Duodenal mucosa (tissue), 2 donors: Measurements from ENCODE around the gene ACSL5.

Experiments used
- H3K27ac ChIP-seq: one replicate; pipeline ENCODE4 v1.7.0; 2013; ENCODE audit warnings: low read depth, low read length
- H3K27me3 ChIP-seq, 2 donors: one replicate each; pipeline ENCODE4 v1.7.0; 2013; ENCODE audit warnings: low read length in 2 of 2, control low read depth in 1 of 2; ENCODE audit not compliant: insufficient read depth in 2 of 2, control insufficient read depth in 1 of 2
- H3K36me3 ChIP-seq, 2 donors: one replicate each; pipeline ENCODE4 v1.7.0; 2013; ENCODE audit warnings: low read length in 2 of 2, control low read depth in 1 of 2; ENCODE audit not compliant: insufficient read depth in 2 of 2, control insufficient read depth in 1 of 2
- H3K4me1 ChIP-seq, 2 donors: one replicate each; pipeline ENCODE4 v1.7.0; 2013; ENCODE audit warnings: low read length in 2 of 2, control low read depth in 1 of 2; ENCODE audit not compliant: insufficient read depth in 2 of 2, control insufficient read depth in 1 of 2
- H3K4me3 ChIP-seq, 2 donors: one replicate each; pipeline ENCODE4 v1.7.0; 2013; ENCODE audit warnings: low read length in 2 of 2, low read depth in 1 of 2
- H3K9ac ChIP-seq, 2 donors: one replicate each; pipeline ENCODE4 v1.7.0; 2013; ENCODE audit warnings: low read length in 2 of 2, low read depth in 1 of 2
- H3K9me3 ChIP-seq, 2 donors: one replicate each; pipeline ENCODE4 v1.7.0; 2013; ENCODE audit warnings: low read length in 2 of 2, control low read depth in 1 of 2; ENCODE audit not compliant: control insufficient read depth in 1 of 2

Gene ACSL5

DNA sequence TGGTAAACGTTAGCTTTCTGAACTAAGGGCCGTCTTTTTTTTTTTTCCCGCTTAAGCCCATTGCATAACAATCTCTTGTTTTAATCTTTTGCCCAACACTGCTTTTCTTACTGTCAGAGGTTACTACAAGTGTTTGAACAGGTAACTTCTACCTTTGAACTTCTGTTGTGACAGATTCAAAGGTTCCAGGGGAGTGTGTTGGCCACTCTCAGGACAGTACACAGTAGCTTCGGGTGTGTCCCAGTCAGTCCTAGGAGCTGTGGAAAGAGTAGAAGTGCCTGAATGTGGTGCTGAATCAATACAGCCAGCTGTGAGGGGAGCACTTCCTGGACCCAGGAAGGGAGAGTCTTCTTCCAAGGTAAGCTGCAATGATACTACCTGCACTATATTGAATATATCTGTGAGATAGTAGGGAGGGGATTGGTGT is at the start of gene ACSL5:
ACSL5 (plus strand) TSS at position 205 of the 427 bp plus-strand sequence. CDS start 20,831 bp downstream, outside the sequence.
- H3K36me3 ChIP-seq: peaks cover 0 to 5% of the 10 kb centered on the region in 2 donors
- peak within 1 kb of the TSS; percentile 87 for H3K27ac ChIP-seq
- no peaks in the 10 kb centered on the region for H3K27me3 ChIP-seq
- H3K4me3 ChIP-seq: peak within 1 kb of the TSS; percentile 88 to 91
- H3K9me3 ChIP-seq: no peaks in the 10 kb centered on the region
- H3K4me1 ChIP-seq: peaks cover 25 to 30% of the 10 kb centered on the region in 2 donors
- peak within 1 kb of the TSS; percentile 97 to 99 for H3K9ac ChIP-seq

GRCh38 chr10:112327678-112328077 is 46.2 kb upstream of the ACSL5 start:
- H3K4me1 ChIP-seq: peaks cover 24 to 27% of the 10 kb centered on the region in 2 donors
- H3K9ac ChIP-seq: no peak overlapping the region
- no peaks in the 10 kb centered on the region for H3K9me3 ChIP-seq
- no peaks in the 10 kb centered on the region for H3K36me3 ChIP-seq
- no peaks in the 10 kb centered on the region for H3K27me3 ChIP-seq
- no peak overlapping the region for H3K27ac ChIP-seq
- no peak overlapping the region for H3K4me3 ChIP-seq

GRCh38 chr10:112330162-112330561 is 43.8 kb upstream of the ACSL5 start:
- Histone ChIP-seq H3K27me3 (no peaks in the 10 kb centered on the region), H3K27ac (no peak overlapping the region), H3K4me1 (peaks cover 44 to 49% of the 10 kb centered on the region in 2 donors), H3K4me3 (no peak overlapping the region), H3K9ac (no peak overlapping the region), H3K9me3 (no peaks in the 10 kb centered on the region), H3K36me3 (no peaks in the 10 kb centered on the region)

- Histone ChIP-seq H3K27me3 (no peaks in the 10 kb centered on the region), H3K36me3 (no peaks in the 10 kb centered on the region), H3K9ac (no peak overlapping the region), H3K9me3 (no peaks in the 10 kb centered on the region), H3K4me3 (no peak overlapping the region), H3K27ac (no peak overlapping the region), H3K4me1 (peaks cover 50 to 54% of the 10 kb centered on the region in 2 donors)
These were observed 43.2 kb upstream of the ACSL5 start for GRCh38 chr10:112330607-112331160.

DNA sequence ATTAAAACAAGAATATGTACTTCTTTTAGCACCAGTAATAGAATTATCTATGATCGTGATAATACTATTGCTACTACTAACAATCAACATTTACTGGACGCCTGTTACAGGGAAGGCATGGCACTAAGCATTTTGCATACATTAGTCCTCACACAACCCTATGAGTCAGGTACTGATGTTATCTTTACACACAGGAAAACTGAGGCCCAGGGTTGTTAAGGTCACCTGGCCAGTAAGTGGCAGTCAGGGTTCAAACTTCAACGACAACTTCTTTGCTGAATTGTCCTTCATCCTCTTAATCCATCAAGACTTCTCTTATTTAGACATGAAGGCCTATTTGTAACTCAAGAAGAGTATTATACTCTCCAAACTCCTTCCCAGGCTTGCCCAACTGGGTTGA is 41.9 kb upstream of the ACSL5 start:
- no peaks in the 10 kb centered on the region for H3K36me3 ChIP-seq
- H3K27me3 ChIP-seq: no peaks in the 10 kb centered on the region
- H3K4me1 ChIP-seq: peaks cover 58 to 63% of the 10 kb centered on the region in 2 donors
- H3K27ac ChIP-seq: peak overlapping the region; percentile 15
- no peak overlapping the region for H3K9ac ChIP-seq
- no peak overlapping the region for H3K4me3 ChIP-seq
- no peaks in the 10 kb centered on the region for H3K9me3 ChIP-seq

- Histone ChIP-seq H3K4me3 (peak overlapping the region in 1 of 2 donors; percentile 20), H3K9ac (no peak overlapping the region)
These were observed 41.2 kb upstream of the ACSL5 start for GRCh38 chr10:112332509-112333228.

GRCh38 chr10:112333452-112333851 is 40.5 kb upstream of the ACSL5 start:
- Histone ChIP-seq H3K4me1 (peaks cover 63 to 65% of the 10 kb centered on the region in 2 donors), H3K4me3 (peak overlapping the region in 1 of 2 donors; percentile 44), H3K36me3 (no peaks in the 10 kb centered on the region), H3K9me3 (no peaks in the 10 kb centered on the region), H3K27me3 (no peaks in the 10 kb centered on the region), H3K9ac (peak overlapping the region; percentile 5 to 17), H3K27ac (peak overlapping the region; percentile 59)

More at GRCh38 chr10:112332509-112333228, 41.2 kb upstream of the ACSL5 start:
- H3K4me1 ChIP-seq: peaks cover 63 to 64% of the 10 kb centered on the region in 2 donors
- H3K36me3 ChIP-seq: no peaks in the 10 kb centered on the region
- peak overlapping the region; percentile 28 for H3K27ac ChIP-seq
- H3K9me3 ChIP-seq: no peaks in the 10 kb centered on the region
- no peaks in the 10 kb centered on the region for H3K27me3 ChIP-seq

DNA sequence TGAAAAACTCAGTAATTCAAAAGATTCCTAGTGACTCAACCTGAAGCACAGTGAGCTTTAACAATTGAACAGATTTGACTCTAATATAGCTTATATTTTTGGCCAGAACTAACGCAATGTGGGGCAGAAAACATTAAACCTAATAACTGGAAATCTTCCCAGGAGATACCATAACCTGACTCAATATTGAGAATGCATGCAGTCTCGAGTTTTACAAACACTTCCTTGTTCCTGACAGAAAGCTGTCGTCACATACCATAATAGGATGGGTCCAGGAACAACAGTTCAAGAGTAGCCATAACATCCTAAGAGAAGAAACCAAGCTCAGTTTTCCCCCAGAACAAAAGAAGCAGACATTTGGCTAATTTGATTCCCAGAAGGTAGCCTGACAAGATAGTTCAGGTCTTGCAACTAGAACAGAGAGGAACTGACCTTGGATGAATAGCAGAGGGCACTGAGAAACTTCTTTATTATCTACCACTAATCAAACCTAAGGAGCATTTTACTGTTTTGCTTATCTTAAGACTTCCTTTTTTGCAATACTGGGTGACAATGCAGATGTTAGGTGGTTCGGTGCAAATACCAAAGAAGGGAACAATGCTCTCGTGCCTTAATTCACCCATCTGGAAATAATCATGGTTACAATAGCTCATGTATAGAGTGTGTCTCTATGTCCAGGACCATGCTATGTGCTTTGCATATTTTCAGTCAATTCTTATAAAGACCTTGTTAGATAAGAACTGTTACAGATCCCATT is 38.6 kb upstream of the ACSL5 start:
- no peaks in the 10 kb centered on the region for H3K36me3 ChIP-seq
- H3K27me3 ChIP-seq: no peaks in the 10 kb centered on the region
- H3K4me1 ChIP-seq: peaks cover 64 to 70% of the 10 kb centered on the region in 2 donors
- H3K9me3 ChIP-seq: no peaks in the 10 kb centered on the region
- H3K27ac ChIP-seq: peak overlapping the region; percentile 67
- H3K4me3 ChIP-seq: peak overlapping the region in 1 of 2 donors; percentile 4
- H3K9ac ChIP-seq: peak overlapping the region; percentile 38 to 52

DNA sequence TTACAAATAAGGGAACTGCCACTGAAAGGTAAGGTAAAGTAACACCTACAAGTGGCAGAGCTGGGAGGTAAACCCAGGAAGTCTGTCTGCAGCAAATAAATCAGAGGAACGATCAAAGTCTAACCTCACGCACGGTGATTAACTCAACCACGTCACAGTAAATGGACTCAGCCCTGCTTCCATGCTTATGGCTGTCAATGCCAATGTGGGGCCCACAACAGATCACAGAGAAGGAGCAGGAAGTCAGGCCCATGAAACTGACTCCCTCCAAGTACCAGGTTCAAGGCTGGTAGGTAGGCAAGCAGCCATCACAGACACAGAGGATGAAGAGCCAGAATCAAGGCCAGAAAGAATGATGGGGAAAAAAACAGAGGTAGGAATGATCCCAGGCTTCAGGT is 38.0 kb upstream of the ACSL5 start:
- H3K27ac ChIP-seq: peak overlapping the region; percentile 67
- no peaks in the 10 kb centered on the region for H3K36me3 ChIP-seq
- peak overlapping the region; percentile 50 to 52 for H3K9ac ChIP-seq
- peaks cover 58 to 64% of the 10 kb centered on the region in 2 donors for H3K4me1 ChIP-seq
- no peaks in the 10 kb centered on the region for H3K9me3 ChIP-seq
- H3K4me3 ChIP-seq: peak overlapping the region in 1 of 2 donors; percentile 4
- no peaks in the 10 kb centered on the region for H3K27me3 ChIP-seq
